GM21723 (cell line): ENCODE results near the gene ANGEL1.
A peak's percentile ranks its signal among the peaks of the same experiment; 100 is the strongest.

Experiments used
- ATAC-seq: cut with Tn5 transposase; IDR thresholded peaks from one replicate; pipeline ENCODE4 v1.9.1; 2021; ENCODE audit warnings: mild to moderate bottlenecking, moderate library complexity; ENCODE audit not compliant: unreplicated experiment

The ANGEL1 gene

GRCh38 chr14:76820700-76821099, 8.0 kb upstream of the ANGEL1 start:
- ATAC-seq = no peak

- ATAC-seq = no peak
Observed at GRCh38 chr14:76814726-76815645, 2.3 kb upstream of the ANGEL1 start.

GRCh38 chr14:76812093-76812421, 625 bp downstream of the ANGEL1 start:
- peak; percentile 17 for ATAC-seq

GRCh38 chr14:76811561-76811960, 1.1 kb downstream of the ANGEL1 start:
- no peak for ATAC-seq

- no peak for ATAC-seq
Observed at GRCh38 chr14:76810953-76811400, 1.7 kb downstream of the ANGEL1 start.

- no peak for ATAC-seq
Observed at GRCh38 chr14:76810525-76810924, 2.2 kb downstream of the ANGEL1 start.

- ATAC-seq = no peak
Observed at GRCh38 chr14:76808990-76809389, 3.7 kb downstream of the ANGEL1 start.

- ATAC-seq = no peak
Observed at GRCh38 chr14:76808011-76808410, 4.7 kb downstream of the ANGEL1 start.

GRCh38 chr14:76806446-76806845, 6.2 kb downstream of the ANGEL1 start:
- ATAC-seq = no peak

- no peak for ATAC-seq
Observed at GRCh38 chr14:76793956-76794355, 18.7 kb downstream of the ANGEL1 start.

GRCh38 chr14:76793324-76793723, 19.4 kb downstream of the ANGEL1 start:
- ATAC-seq = no peak

GRCh38 chr14:76792422-76792821, 20.3 kb downstream of the ANGEL1 start:
- ATAC-seq = no peak

- no peak for ATAC-seq
Observed at GRCh38 chr14:76786601-76787000, 26.1 kb downstream of the ANGEL1 start.

- peak; percentile 77 for ATAC-seq
Observed at GRCh38 chr14:76784881-76785280, 27.8 kb downstream of the ANGEL1 start.

GRCh38 chr14:76784266-76784874, 28.3 kb downstream of the ANGEL1 start:
- no peak for ATAC-seq

- ATAC-seq = no peak
Observed at GRCh38 chr14:76782885-76783566, 29.7 kb downstream of the ANGEL1 start.

GRCh38 chr14:76782115-76782884, 30.4 kb downstream of the ANGEL1 start:
- ATAC-seq = no peak

GRCh38 chr14:76781648-76782051, 31.0 kb downstream of the ANGEL1 start:
- no peak for ATAC-seq

GRCh38 chr14:76780875-76781647, 31.6 kb downstream of the ANGEL1 start:
- ATAC-seq = no peak

- no peak for ATAC-seq
Observed at GRCh38 chr14:76780360-76780759, 32.3 kb downstream of the ANGEL1 start.
